Stimulated activated CD8-positive, alpha-beta memory T cell treated with anti-CD3 and anti-CD28 coated beads, Interleukin-4, amount 100 ng/mL, for 24 hours (primary cell): Measurements from ENCODE around the gene FNDC3A.

Experiments used
- DNase-seq: peaks from one replicate; pipeline ENCODE4 v3.0.0-alpha.2; 2020; ENCODE audit warnings: low read depth

Gene FNDC3A

GRCh38 chr13:48975856-48976575 lies at the start of gene FNDC3A:
Gene FNDC3A, plus strand, starts transcription at chr13:48975912. Its CDS starts 30,279 bp downstream, at chr13:49006191.
- DNase-seq, result peak; percentile 75

GRCh38 chr13:48928757-48929430 lies 46.8 kb upstream of the FNDC3A start:
- DNase-seq, result no peak

- no peak for DNase-seq
These were observed 44.8 kb upstream of the FNDC3A start for GRCh38 chr13:48930918-48931317.

- no peak for DNase-seq
These were observed 37.3 kb upstream of the FNDC3A start for GRCh38 chr13:48938308-48938943.

- no peak for DNase-seq
These were observed 36.0 kb upstream of the FNDC3A start for GRCh38 chr13:48939728-48940127.

- no peak for DNase-seq
These were observed 33.6 kb upstream of the FNDC3A start for GRCh38 chr13:48942131-48942530.

- DNase-seq, result no peak
These were observed 31.5 kb upstream of the FNDC3A start for GRCh38 chr13:48944221-48944620.

GRCh38 chr13:48945626-48946025 lies 30.1 kb upstream of the FNDC3A start:
- DNase-seq, result no peak

- DNase-seq, result no peak
These were observed 29.5 kb upstream of the FNDC3A start for GRCh38 chr13:48946163-48946562.

- DNase-seq, result no peak
These were observed 25.9 kb upstream of the FNDC3A start for GRCh38 chr13:48949566-48950500.

GRCh38 chr13:48950501-48950875 lies 25.2 kb upstream of the FNDC3A start:
- DNase-seq, result no peak

- no peak for DNase-seq
These were observed 21.6 kb upstream of the FNDC3A start for GRCh38 chr13:48954081-48954480.

- no peak for DNase-seq
These were observed 20.2 kb upstream of the FNDC3A start for GRCh38 chr13:48955536-48955935.

- no peak for DNase-seq
These were observed 14.3 kb upstream of the FNDC3A start for GRCh38 chr13:48961379-48961778.

GRCh38 chr13:48962281-48962680 lies 13.4 kb upstream of the FNDC3A start:
- DNase-seq, result no peak

GRCh38 chr13:48965736-48966135 lies 10.0 kb upstream of the FNDC3A start:
- DNase-seq, result no peak

GRCh38 chr13:48969685-48970084 lies 6.0 kb upstream of the FNDC3A start:
- DNase-seq, result no peak

- no peak for DNase-seq
These were observed 1.8 kb upstream of the FNDC3A start for GRCh38 chr13:48973845-48974431.

GRCh38 chr13:48975101-48975855 lies 434 bp upstream of the FNDC3A start:
- no peak for DNase-seq

- no peak for DNase-seq
These were observed 1.0 kb downstream of the FNDC3A start for GRCh38 chr13:48976576-48977285.
